ENCODE results near the gene UBB.
"Not testable (repeated sequence)": the region's sequence is repeated elsewhere in the genome, so short reads cannot be mapped to it uniquely, and the experiment has no call there.

The UBB gene

DNA sequence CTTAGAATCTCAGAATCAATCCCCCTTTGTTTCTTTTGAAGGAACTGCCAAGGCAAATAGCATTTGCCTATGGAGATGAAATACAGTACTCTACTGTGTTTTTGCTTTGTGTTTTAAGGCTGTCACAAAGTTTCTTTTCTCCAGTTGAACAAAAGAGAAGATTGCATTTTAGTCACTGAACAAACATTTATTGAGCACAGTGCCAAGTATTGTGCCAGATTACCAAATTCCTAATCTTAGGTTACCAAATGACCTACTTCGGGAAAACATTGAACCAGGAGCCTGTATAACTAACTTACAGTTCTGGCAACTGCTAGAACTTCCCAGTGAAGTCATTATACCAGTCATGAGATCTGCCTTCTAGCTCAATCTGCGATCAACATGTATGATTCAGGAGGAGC lies 3.0 kb upstream of the UBB start:
- no peak for DNase-seq (ENCODE audit: low read depth)

- no peak for DNase-seq (ENCODE audit: low read depth)
Observed at GRCh38 chr17:16378636-16379282, 2.1 kb upstream of the UBB start.

DNA sequence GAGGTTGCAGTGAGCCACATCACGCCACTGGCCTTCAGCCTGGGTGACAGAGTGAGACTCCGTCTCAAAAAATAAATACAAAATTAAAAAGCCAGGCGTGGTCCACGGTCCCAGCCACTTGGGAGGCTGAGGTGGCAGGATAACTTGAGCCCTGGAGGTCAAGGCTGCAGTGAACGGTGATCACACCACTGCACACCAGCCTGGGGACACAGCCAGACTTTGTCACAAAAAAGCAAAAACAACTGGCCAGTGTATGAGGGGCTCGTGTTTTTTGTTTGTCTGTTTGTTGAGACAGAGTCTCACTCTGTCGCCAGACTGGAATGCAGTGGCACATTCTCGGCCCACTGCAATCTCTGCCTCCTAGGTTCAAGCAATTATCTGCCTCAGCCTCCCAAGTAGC lies 1.2 kb upstream of the UBB start:
- no peak for DNase-seq (ENCODE audit: low read depth)

DNA sequence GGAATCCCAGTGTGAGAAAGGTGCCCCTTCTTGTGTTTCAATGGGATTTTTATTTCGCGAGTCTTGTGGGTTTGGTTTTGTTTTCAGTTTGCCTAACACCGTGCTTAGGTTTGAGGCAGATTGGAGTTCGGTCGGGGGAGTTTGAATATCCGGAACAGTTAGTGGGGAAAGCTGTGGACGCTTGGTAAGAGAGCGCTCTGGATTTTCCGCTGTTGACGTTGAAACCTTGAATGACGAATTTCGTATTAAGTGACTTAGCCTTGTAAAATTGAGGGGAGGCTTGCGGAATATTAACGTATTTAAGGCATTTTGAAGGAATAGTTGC lies 567 bp downstream of the UBB start:
- DNase-seq (ENCODE audit: low read depth): no peak

DNA sequence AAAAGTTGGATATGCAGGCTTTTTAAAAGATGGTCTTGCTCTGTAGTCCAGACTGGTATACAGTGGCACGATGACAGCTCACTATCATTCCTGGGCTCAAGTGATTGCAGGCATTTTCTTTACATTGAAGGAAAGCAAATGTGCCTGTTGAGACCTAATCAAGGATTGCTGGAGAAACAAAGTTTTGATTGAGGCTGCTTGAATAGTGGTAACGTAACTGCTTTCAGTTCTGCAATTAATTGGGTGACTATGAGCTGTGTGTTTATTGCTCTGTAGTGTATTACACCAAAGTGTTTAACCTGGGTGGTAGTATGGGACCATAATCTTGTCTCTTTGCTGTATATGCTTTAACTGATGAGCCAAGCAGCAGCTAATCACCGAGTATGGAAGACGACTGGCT lies 2.3 kb downstream of the UBB start:
- DNase-seq (ENCODE audit: low read depth): no peak

DNA sequence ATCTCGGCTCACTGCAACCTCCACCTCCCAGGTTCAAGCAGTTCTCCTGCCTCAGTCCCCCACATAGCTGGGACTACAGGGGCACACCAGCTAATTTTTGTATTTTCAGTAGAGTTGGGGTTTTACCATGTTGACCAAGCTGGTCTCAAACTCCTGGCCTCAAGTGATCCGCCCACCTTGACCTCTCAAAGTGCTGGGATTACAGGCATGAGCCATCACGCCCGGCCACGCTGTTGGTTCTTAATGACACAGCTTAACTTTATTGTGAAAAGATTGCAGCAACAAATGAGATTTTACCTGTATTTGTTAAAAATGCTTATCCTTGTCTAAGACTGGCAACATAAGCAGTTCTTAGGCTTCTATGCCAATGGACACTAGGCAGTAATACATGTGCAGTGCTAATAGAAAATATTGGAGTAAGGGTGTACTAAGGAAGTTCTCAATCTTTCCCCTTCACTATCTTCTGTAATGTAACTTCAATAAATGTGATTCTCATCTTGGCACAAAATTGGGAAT lies 2.9 kb downstream of the UBB start:
- no peak for DNase-seq (ENCODE audit: low read depth)

DNA sequence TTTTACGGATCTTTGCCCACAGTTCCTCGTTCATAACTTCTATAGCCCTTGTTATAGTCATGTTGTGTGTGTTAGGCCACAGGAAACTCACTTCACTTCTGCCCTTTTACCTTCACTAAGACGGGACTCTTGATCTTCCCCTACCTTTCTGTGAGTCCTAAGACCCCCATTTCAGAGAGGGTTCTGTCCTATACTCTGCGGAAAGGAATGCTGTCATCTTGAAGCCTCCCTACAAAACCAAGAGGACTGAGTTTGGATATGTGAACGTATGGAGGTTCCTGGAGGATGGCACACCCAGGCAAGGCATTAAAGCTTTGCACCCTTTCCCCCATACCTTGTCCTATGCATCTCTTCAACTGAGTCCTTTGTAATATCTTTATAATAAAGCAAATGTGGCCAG lies 3.7 kb downstream of the UBB start:
- no peak for DNase-seq (ENCODE audit: low read depth)

DNA sequence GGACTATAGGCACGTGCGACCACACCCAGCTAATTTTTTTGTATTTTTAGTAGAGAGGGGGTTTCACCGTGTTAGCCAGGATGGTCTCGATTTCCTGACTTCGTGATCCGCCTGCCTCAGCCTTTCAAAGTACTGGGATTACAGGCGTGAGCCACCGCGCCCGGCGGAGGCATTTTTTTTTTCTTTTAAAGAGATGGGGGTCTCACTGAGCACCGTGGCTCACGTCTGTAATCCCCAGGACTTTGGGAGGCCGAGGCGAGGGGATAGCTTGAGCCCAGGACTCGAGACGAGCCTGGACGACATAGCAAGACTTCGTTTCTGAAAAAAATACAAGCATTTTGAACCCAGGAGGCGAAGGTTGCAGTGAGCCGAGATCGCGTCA lies 5.2 kb downstream of the UBB start:
- DNase-seq (ENCODE audit: low read depth): not testable (repeated sequence)

GRCh38 chr17:16391451-16391850 lies 10.6 kb downstream of the UBB start:
- DNase-seq (ENCODE audit: low read depth): no peak

DNA sequence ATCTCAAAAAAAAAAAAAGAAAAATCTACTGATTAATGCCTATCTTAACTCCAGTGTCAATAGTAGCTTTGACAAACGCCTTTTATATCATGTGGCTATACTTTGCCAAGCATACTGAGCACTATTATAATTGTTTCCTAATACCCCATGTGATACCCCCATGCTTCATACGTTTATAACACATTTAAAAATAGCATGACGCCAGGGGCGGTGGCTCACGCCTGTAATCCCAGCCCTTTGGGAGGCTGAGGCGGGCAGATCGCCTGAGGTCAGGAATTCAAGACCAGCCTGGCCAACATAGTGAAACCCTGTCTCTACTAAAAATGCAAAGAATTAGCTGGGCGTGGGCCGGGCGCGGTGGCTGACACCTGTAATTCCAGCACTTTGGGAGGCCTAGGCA lies 11.6 kb downstream of the UBB start:
- not testable (repeated sequence) for DNase-seq (ENCODE audit: low read depth)

DNA sequence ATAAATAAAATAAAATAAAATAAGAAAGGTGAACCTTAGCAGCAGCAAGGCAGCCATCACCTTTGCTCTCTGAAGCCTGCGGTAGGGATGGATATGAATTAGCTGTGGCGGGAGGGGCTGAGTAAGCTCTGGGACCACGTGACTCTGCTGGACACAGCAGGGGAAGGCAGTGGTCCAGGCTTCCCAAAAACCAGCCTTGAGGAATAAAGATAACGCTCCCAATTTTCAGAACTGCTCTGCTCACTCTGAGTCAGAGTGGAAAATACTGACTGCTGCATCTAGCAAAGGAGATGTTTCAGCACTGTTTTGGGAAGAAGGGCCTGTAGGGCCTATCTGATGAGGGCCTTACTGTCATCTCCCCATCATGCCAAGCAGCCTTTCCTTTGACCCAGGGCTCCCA lies 15.0 kb downstream of the UBB start:
- DNase-seq (ENCODE audit: low read depth): not testable (repeated sequence)

- not testable (repeated sequence) for DNase-seq (ENCODE audit: low read depth)
Observed at GRCh38 chr17:16396693-16397092, 15.8 kb downstream of the UBB start.

DNA sequence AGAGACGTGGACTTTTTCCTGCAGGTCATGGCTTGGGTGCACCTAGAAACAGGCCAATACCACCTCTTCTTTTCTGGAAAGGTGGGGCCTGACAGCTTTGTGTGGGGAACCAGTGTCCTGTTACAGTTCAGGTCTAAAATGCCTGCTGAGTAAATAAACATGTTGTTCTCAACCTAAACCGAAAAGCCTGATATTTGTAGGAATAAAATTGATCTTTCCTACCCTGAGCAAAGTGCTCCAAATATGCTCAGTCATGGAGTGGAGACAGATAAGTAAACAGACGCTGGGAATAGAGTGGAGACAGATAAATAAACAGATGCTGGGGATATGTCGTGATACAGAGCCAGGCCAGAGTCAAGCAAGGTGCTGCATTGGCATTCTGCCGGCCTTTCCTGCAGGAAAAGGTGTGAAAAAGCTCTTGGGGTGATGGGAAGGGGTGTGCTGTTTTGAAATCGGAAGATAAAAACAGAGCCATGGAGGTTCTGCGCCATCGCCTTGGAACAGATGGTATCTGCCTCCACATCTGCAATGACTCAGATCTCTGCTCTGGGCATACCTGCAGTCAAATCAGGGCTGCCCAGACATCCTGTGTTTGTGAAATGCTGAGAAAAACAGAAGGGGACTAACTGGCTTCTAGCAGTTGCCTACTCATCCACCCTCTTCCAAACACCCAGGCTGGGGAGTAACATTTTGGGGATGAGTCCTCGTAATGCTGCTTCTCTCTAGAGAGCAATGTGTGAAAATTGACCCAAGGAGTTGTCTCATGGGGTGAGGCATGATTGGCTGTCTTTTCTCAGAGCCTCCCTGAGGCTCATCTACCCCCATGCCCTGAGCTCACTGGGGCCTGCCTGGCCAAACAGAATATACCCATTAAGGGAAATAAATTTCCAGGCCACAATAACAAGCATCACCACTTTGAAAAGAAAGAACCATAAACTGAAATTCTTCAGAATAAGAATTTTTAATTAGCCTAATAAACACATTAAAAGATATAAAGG lies 17.7 kb downstream of the UBB start:
- no peak for DNase-seq (ENCODE audit: low read depth)

DNA sequence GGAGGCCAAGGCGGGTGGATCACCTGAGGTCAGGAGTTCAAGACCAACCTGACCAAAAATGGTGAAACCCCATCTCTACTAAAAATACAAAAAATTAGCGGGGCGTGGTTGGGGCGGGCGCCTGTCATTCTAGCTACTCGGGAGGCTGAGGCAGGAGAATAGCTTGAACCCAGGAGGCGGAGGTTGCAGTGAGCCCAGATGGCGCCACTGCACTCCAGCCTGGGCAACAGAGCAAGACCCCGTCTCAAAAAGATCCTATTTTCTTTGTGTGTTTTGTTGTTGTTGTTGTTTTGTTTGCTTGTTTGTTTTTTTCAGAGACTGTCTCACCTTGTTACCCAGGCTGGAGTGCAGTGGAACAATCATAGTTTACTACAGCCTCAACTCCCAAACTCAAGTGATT lies 23.0 kb downstream of the UBB start:
- not testable (repeated sequence) for DNase-seq (ENCODE audit: low read depth)

DNA sequence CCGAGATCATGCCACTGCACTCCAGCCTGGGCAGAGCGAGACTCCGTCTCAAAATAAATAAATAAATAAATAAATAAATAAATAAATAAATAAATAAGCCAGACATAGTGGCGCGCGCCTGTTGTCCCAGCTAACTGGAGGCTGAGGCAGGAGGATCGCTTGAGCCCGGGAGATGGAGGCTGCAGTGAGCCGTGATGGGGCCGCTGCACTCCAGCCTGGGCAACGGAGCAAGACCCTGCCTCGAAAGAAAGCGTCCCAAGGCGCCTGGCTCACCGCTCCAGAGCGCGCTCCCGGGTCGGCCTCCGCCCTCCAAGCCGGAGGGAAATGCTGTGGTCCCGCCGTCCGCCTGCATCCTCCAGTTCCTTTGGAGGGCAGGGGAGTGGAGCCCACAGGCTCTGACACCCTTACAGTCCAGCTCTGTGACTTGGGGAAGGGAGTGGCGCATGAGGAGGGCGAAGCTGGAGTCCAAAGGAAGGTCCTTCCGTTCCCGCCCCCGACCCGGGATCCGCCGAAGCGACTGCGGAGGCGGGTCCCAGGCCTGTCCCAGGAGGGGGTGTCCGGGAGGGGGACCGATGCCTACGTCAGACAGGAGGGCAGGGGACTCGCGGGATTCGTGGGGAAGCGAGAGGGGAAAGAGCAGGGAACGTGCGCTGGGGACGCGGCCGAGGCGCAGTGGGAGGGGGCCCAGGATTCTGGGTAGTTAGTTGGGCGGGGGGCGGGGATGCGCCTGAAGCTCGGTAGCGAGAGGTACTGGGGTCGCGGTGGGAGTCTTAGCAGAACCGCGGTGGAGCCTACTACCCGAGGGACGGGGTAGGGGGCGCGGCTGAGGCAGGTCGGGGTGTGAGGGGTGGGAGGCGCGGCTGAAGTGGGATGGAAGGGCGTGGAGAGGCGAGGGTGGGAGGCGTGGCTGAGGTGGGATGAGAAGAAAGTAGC lies 26.1 kb downstream of the UBB start:
- no peak for DNase-seq (ENCODE audit: low read depth)

GRCh38 chr17:16407911-16408588 lies 27.2 kb downstream of the UBB start:
- DNase-seq (ENCODE audit: low read depth): no peak

DNA sequence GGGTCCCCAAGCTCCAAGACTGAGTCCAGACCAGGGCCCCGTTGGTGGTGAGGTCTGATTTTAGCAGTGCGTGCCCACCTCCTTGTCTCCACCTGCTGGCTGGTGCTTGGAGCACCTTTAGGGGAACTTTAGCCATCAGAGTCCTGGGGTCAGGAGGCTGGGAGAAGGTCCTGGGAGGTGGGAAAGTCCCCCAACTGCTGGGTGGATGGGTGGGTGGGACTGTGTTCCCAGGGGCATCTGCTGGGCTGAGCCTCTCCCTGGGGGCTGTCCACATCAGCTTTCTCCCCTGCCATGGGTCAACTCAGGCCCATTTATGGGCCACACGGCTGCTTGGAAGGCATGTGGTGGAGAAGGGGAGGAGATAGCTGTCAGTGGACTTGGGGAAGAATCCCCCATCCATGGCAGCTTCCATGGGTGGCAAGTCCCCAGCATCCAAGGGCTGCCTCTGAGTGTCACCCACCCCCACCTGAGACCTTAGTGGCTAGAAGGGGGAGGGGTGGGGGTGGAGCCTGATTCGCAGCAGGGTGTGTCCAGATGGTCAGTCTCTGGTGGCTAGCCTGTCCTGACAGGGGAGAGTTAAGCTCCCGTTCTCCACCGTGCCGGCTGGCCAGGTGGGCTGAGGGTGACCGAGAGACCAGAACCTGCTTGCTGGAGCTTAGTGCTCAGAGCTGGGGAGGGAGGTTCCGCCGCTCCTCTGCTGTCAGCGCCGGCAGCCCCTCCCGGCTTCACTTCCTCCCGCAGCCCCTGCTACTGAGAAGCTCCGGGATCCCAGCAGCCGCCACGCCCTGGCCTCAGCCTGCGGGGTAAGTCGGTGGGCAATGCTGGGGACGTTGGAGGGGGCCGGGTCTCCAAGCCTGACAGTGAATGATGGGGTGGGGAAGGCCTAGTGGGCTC lies 34.4 kb downstream of the UBB start, which contains the start of gene TRPV2:
TSS of gene TRPV2 (plus strand) at position 541 of the 894 bp plus-strand sequence. CDS start 2,098 bp downstream, outside the sequence.
- DNase-seq (ENCODE audit: low read depth): no peak

- DNase-seq (ENCODE audit: low read depth): no peak
Observed at GRCh38 chr17:16417399-16417798, 36.5 kb downstream of the UBB start.

- no peak for DNase-seq (ENCODE audit: low read depth)
Observed at GRCh38 chr17:16417896-16418684, 37.2 kb downstream of the UBB start.

DNA sequence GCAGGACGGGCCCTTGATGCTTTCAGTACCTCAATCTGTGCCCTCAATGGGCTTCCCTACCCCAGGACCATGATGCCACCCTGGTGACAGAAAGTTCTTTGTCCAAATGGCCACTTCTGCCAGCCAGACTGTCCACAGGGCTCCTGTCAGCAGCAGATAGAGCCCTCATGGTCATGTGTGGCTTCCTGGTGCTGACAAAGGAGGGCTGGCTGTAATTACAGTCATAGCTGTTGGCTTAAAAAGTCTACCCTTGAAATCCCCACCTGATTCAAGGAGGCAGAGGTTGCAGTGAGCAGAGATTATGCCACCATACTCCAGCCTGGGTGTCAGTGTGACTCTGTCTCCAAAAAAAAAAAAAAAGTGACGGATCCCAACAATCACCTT lies 37.8 kb downstream of the UBB start:
- no peak for DNase-seq (ENCODE audit: low read depth)

Data from CMK (cell line).